Measurements from ENCODE around the gene LHX1. TPM values are rescaled to one million over a fixed set of nuclear protein-coding genes. Genes with fewer than 3 reads are reported as not detected.

Gene LHX1
- total RNA-seq, 1 donor from 2014 or later: not detected

DNA sequence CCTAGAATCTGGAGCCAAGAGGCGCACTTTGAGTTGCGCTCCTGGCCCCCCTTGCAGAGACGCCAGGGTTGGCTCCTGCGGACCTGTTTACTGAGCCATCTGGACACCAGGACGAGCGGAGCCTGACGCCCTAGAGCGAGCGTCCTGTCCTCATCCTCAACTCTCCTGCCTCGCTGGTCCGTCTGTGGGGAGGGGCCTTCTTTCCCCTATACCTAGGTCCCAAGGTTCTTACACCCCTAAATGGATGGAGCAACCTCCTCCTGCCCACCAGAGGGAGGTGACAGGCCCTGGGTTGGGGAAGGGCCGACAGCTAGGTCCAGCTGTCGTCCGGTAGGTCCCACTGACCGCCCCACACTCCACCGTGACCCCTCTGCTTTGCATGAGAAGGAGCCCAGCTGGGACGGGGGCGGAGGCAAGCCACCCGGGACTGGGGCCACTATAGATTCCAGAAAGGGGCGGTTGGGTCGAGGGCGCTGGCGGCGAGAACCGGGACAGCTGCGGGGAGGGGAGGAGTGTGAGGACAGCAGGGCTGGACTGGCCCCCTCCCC, 3.1 kb upstream of the LHX1 start:
- DNase-seq: no peak
- no peak for ATAC-seq
- TF ChIP-seq, protein P1, sequence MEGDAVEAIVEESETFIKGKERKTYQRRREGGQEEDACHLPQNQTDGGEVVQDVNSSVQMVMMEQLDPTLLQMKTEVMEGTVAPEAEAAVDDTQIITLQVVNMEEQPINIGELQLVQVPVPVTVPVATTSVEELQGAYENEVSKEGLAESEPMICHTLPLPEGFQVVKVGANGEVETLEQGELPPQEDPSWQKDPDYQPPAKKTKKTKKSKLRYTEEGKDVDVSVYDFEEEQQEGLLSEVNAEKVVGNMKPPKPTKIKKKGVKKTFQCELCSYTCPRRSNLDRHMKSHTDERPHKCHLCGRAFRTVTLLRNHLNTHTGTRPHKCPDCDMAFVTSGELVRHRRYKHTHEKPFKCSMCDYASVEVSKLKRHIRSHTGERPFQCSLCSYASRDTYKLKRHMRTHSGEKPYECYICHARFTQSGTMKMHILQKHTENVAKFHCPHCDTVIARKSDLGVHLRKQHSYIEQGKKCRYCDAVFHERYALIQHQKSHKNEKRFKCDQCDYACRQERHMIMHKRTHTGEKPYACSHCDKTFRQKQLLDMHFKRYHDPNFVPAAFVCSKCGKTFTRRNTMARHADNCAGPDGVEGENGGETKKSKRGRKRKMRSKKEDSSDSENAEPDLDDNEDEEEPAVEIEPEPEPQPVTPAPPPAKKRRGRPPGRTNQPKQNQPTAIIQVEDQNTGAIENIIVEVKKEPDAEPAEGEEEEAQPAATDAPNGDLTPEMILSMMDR (IDR thresholded peaks at IDR 0.05): no peak
- Histone ChIP-seq H3K27ac (no peak overlapping the region), H3K4me3 (peak overlapping the region; percentile 12), H3K27me3 (ENCODE audit: low read depth) (peaks cover 100% of the 10 kb centered on the region), H3K36me3 (no peaks in the 10 kb centered on the region), H3K4me1 (peaks cover 75% of the 10 kb centered on the region), H3K9me3 (no peaks in the 10 kb centered on the region)
- intact Hi-C loops (cut with DNase I): no loop called here

DNA sequence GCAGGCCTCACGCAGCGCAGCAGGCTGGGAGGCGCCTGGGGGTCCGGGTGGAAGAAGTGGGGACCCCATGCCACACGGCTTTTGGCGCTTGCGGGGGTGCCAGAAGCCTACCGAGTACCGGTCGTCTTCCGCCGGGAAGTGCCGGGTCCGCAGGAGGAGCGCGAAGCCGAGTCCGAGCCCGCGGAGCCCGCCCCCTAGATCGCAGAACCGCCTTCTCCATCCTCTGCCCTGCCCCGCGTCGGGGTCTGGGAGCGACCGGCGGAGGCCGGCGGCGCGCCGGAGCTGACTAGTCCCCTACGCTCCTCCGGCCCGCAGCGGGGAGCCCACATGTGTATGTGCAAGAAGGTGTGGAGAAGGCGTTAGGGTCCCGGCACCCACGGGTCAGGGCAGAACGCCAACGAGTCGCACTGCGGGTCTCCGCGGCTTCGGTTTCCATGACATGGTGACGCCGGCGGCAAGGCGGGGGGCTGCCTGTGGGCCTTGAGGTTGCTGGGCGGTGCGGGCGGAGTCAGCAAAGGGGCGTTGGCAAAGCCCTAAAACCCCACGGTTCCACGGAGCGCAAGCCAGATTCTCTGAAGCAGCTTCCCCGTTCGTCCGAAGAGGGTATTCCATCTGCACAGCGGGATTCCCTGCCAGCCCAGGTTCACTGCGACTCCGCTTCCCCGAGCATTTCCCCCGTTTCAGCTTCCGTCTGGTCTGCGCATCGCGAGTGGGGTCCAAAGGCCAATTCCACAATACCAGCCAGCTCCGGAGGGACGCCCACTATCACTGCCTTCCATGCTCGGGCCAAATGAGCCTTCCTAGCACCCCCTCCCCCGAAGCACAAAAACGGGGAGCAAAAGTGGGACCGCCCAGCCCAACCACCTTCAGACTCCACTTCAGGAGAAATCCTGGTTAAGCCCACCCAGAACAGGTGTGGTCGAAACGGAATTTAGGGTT, 2.3 kb upstream of the LHX1 start:
- Histone ChIP-seq H3K27me3 (ENCODE audit: low read depth) (peaks cover 100% of the 10 kb centered on the region), H3K9me3 (no peaks in the 10 kb centered on the region), H3K4me3 (peak overlapping the region; percentile 12), H3K4me1 (peaks cover 75% of the 10 kb centered on the region), H3K27ac (no peak overlapping the region), H3K36me3 (no peaks in the 10 kb centered on the region)
- intact Hi-C loops (cut with DNase I): no loop called here
- TF ChIP-seq, protein P1 (IDR thresholded peaks at IDR 0.05): no peak
- no peak for DNase-seq
- ATAC-seq: no peak

DNA sequence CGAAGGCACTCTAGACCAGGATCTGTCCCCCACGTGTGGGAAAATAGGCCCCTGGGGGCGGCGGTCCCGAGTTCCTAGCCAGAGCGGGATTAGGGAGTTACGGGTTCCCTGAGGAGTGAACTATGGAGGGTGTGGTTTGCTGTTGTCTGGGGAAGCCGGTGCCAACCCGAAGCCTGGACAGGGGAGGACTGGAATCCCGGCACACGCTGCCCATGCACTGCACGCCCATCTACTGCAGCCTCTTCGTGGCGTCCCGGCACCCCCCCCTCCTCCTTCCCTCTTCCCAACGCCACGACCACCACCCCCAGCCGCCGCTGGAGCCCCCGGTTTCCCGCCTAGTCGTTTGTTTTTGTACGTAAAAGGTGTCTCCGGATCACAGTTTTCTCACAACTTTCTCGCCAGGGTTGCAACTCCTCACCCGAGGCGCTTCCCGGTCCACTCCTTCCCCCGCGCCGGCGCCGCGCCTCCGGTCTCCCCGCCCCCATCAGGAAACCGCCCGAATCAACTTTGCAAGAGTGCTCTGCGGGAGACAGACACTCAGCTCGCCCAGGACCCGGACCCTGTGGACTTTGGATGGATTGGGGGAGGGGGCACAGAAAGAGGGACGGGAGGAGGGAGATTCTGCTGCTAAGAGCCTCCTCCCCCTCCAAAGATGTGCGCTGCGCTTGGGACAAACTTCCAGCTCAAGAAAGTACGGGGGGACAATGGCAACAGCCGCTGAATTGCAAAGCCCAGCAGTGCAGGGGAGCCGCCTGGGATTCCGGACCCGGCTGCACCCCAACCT, 1.4 kb upstream of the LHX1 start:
- H3K4me1 ChIP-seq: peaks cover 75% of the 10 kb centered on the region
- H3K4me3 ChIP-seq: peak overlapping the region; percentile 29
- H3K36me3 ChIP-seq: no peaks in the 10 kb centered on the region
- TF ChIP-seq, protein P1 (IDR thresholded peaks at IDR 0.05): no peak
- H3K27ac ChIP-seq: no peak overlapping the region
- peaks cover 100% of the 10 kb centered on the region for H3K27me3 ChIP-seq (ENCODE audit: low read depth)
- H3K9me3 ChIP-seq: no peaks in the 10 kb centered on the region
- intact Hi-C loops (cut with DNase I): no loop called here
- ATAC-seq (no peak), DNase-seq (no peak)

DNA sequence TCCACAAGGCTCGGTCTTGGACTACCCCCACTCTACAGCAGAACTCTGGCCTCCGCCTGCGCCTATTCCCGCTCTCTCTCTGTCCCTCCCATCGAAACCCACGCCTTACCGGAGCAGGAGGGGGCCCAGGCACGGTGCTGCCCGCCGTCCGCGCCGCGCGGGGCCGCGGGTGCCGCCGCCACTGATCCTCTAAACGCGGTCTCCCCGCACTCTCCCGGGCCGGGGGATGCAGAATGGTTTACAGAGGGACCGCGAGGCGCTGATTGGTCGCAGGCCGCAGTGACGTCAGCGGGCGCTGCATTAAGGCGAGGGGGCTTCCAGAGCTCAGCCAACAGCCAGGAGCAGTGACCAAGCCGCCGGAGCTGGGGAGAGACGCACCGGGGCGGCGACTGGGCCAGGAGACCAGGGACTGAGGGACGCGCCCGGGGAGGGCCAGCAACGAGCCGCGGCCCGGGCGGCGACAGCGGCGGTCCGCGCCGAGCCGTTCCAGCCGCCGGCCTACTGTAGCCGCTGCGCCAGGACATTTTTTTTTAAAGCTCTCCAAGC, 747 bp upstream of the LHX1 start:
- intact Hi-C loops (cut with DNase I): no loop called here
- Histone ChIP-seq H3K9me3 (no peaks in the 10 kb centered on the region), H3K27me3 (ENCODE audit: low read depth) (peaks cover 100% of the 10 kb centered on the region), H3K4me1 (peaks cover 73% of the 10 kb centered on the region), H3K36me3 (no peaks in the 10 kb centered on the region), H3K27ac (no peak overlapping the region), H3K4me3 (peak overlapping the region; percentile 29)
- TF ChIP-seq, protein P1 (IDR thresholded peaks at IDR 0.05): no peak
- DNase-seq (no peak), ATAC-seq (no peak)

DNA sequence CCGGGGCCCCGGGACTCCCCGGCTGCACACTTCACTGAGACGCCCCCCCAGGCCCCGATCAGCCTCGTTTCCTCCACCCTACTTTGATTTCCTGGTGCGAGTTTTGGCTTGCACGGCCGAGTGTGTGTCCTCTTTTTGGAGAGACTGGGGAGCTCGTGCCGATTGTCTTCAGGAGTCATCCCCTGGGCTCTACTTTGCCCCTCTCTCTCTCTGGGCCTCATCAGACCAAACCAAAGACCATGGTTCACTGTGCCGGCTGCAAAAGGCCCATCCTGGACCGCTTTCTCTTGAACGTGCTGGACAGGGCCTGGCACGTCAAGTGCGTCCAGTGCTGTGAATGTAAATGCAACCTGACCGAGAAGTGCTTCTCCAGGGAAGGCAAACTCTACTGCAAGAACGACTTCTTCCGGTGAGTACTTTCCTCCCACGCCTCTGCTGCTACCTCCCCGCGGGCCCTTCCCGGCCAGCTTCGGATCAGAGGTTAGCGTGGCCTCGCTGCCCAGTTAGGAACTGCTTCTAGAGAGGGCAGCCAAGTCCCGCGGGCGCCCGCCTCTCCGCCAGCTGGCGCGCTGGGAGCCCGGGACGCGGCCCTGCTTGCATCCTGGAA, 787 bp downstream of the LHX1 start:
- TF ChIP-seq, protein P1 (IDR thresholded peaks at IDR 0.05): no peak
- H3K4me3 ChIP-seq: no peak overlapping the region
- intact Hi-C loops (cut with DNase I): no loop called here
- H3K9me3 ChIP-seq: no peaks in the 10 kb centered on the region
- H3K27ac ChIP-seq: no peak overlapping the region
- DNase-seq: no peak
- H3K36me3 ChIP-seq: no peaks in the 10 kb centered on the region
- peaks cover 100% of the 10 kb centered on the region for H3K27me3 ChIP-seq (ENCODE audit: low read depth)
- ATAC-seq: no peak
- H3K4me1 ChIP-seq: peaks cover 73% of the 10 kb centered on the region

All from lower lobe of right lung (tissue), 2 donors.